GM10266 (cell line): Measurements from ENCODE around the gene CC2D1A.
"Not testable (repeated sequence)": the region's sequence is repeated elsewhere in the genome, so short reads cannot be mapped to it uniquely, and the experiment has no call there.

Experiments used
- DNase-seq: peaks from one replicate; pipeline ENCODE4 v3.0.0; 2012; ENCODE audit errors: extremely low spot score
- TF ChIP-seq, protein P1 (sequence below): IDR thresholded peaks from 2 replicates; pipeline ENCODE4 v1.5.1; 2012; ENCODE audit warnings: mild to moderate bottlenecking, low read depth; ENCODE audit not compliant: control insufficient read depth, insufficient read depth; ENCODE audit errors: missing control alignments

CC2D1A gene

DNA sequence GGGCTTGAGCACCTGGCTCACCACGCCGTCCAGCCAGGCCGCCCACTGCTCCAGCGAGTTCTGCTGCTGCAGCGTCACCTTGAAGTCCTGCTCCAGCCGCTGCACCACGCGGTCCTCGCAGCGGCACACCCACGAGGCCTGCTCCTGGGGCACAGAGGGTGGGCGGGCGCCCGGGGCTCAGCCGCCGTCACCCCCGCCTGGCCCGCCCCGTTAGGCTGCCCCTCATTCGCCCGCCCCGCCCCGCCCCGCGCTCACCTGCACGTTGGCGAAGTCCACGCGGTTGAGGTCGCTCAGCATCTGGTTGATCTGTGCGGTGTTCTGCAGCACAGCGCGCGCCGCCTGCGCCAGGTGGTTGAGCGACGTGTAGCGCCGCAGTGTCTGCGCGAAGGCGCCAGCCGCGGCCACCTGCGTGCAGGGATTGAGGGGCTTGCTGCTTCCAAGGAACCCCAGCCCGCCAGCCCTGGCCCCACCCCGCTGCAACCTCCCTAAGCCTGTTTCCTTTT is 57.7 kb downstream of the CC2D1A start:
- no peak for DNase-seq
- TF ChIP-seq, protein P1, sequence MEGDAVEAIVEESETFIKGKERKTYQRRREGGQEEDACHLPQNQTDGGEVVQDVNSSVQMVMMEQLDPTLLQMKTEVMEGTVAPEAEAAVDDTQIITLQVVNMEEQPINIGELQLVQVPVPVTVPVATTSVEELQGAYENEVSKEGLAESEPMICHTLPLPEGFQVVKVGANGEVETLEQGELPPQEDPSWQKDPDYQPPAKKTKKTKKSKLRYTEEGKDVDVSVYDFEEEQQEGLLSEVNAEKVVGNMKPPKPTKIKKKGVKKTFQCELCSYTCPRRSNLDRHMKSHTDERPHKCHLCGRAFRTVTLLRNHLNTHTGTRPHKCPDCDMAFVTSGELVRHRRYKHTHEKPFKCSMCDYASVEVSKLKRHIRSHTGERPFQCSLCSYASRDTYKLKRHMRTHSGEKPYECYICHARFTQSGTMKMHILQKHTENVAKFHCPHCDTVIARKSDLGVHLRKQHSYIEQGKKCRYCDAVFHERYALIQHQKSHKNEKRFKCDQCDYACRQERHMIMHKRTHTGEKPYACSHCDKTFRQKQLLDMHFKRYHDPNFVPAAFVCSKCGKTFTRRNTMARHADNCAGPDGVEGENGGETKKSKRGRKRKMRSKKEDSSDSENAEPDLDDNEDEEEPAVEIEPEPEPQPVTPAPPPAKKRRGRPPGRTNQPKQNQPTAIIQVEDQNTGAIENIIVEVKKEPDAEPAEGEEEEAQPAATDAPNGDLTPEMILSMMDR = no peak

DNA sequence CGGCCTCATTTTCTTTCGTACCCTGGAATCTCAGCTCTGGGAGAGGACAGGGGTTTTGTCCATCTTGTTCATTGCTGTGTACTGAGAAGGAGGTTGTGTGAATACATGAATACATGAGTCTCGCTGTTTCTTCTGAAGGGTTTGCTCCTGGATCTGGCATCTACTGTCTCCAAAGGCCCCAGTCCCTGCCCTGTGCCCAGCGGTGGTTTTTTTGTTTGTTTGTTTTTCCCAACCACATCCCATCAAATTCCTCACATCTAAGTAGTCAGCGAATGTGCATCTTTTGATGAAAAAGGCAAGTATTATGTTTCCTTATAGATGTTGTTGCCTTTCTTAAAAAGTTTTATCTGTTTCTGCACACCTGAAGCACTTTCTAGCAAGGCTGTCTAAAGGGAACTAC is 58.8 kb downstream of the CC2D1A start:
- TF ChIP-seq, protein P1 = no peak
- no peak for DNase-seq

GRCh38 chr19:13965377-13965896 is 59.4 kb downstream of the CC2D1A start:
- TF ChIP-seq, protein P1 = no peak

DNA sequence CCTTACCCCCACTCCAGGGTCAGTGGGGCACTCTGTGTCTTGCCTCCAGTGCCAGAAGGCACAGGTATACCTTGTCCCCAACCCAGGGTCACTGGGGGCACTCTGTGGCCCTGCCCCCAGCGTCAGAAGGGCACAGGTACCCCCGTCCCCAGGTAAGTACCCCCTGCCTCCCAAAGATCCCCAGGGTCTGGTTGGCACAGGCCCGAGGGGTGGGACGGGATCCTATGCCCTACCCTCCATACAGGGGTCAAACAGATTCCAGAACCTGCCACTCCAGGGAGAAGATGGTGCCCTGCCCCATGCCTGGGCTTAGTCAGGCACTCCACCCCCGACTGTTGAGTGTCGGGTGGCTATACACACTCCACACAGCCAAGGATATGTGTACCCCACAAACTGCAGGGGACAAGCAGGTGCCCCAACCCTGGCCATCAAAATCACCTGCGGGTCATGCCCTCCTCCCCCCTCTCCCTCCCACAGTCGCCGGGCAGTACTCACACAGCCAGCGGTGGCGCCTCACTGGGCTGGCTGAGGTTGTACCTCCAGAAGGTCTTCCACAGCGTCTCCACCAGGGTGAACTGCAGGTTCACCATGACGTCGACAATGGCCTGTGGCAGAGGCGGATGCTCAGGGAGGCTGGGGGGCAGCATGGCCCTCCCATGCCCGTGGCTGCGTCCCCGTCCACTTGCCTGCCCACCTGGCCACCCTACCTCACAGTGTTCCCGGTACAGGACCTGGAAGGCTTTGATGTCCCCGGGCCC is 60.1 kb downstream of the CC2D1A start:
- TF ChIP-seq, protein P1 = no peak
- DNase-seq = no peak

More at GRCh38 chr19:13965377-13965896, 59.4 kb downstream of the CC2D1A start:
- DNase-seq = no peak

DNA sequence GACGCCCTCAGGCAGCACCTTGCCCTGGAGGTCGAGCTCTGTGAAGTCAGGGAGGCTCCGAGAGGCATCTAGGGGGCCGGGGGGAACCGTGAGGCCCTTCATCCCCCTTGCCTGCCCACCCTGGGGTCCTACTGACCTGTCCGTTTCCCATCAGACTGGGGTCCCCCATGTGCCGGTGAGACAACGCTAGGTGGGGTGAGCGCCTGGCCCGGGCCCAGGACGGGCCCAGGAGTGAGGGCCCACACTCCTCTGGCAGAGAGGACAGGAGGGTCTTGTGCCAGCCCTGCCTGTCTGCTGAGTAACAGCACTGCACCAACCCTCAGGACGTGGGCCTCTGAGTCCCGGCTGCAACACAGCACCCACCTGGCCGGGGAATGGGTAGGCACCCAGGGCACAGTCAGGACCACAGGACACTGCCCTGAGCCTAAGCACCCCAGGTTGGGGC is 60.7 kb downstream of the CC2D1A start:
- TF ChIP-seq, protein P1 = no peak
- no peak for DNase-seq

- not testable (repeated sequence) for DNase-seq
Measured at GRCh38 chr19:13967206-13967605, 61.2 kb downstream of the CC2D1A start.

DNA sequence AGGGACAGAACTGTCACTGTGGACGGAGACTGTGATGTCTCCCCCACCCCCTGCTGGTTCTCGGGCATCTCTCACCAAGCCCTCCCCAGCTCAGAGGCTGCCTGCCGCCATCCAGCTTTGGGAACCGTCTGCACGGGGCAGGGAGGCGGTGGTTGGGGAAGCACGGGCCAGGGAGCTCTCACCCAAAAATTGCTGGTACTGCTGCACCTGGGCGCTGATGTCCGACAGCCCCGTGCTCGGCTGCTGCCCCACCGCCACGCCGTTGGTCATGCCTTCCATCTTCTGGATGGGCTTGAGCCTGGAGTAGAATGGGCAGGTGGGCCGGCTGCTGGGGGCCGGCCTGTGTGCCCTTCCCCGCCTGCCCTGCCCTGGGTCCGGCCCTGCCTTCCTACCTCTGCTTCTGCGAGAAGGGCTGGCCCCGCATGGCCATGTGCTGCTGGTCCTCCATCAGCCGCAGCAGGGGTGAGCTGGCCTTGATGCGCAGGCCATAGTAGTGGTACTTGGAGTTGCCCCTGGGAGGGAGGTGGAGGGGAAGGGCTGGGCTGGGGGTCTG is 62.5 kb downstream of the CC2D1A start:
- DNase-seq = no peak
- TF ChIP-seq, protein P1 = no peak

DNA sequence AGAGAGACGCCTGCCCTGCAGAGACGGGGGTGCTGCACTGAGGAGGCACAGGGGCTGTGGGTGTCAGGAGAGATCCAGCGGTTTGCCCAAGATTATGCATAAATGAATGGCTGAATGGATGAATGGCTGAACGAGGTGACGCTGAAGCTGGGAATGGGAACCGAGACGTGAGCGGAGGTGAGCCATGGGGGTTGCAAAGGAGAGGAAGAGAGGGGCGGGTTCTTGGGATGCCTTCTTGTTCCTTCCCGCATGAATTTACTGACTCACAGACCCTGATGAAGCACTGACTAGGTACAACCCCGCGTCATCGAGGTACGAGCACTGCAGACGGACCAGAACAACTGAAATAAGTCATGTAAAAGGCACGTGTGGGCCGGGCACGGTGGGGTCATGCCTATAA is 63.0 kb downstream of the CC2D1A start:
- TF ChIP-seq, protein P1 = no peak
- no peak for DNase-seq
